Ishikawa (cell line): ENCODE measurements around the gene POLR2E.

Experiments used
- CEBPB ChIP-seq: IDR thresholded peaks from 2 replicates; pipeline ENCODE4 v1.6.1; 2012
- CREB1 ChIP-seq: IDR thresholded peaks from 2 replicates; pipeline ENCODE4 v1.6.1; 2012; ENCODE audit warnings: low read depth
- EGR1 ChIP-seq: IDR thresholded peaks from 2 replicates; pipeline ENCODE4 v1.6.1; 2012
- EP300 ChIP-seq: IDR thresholded peaks from 2 replicates; pipeline ENCODE4 v1.6.1; 2012; ENCODE audit warnings: borderline replicate concordance
- FOXM1 ChIP-seq: IDR thresholded peaks from 2 replicates; pipeline ENCODE4 v1.6.1; 2012; ENCODE audit warnings: low read depth, borderline replicate concordance
- NFIC ChIP-seq: IDR thresholded peaks from 2 replicates; pipeline ENCODE4 v1.6.1; 2012
- RAD21 ChIP-seq: IDR thresholded peaks from 2 replicates; pipeline ENCODE4 v1.6.1; 2012; ENCODE audit warnings: low read depth
- TAF1 ChIP-seq: IDR thresholded peaks from 2 replicates; pipeline ENCODE4 v1.6.1; 2012; ENCODE audit warnings: low read depth, mild to moderate bottlenecking
- TCF12 ChIP-seq: IDR thresholded peaks from 2 replicates; pipeline ENCODE4 v1.6.1; 2012; ENCODE audit warnings: low read depth
- TEAD4 ChIP-seq: IDR thresholded peaks from 2 replicates; pipeline ENCODE4 v1.6.1; 2012
- YY1 ChIP-seq: IDR thresholded peaks from 2 replicates; pipeline ENCODE4 v1.6.1; 2012; ENCODE audit warnings: low read depth
- ZBTB7A ChIP-seq: IDR thresholded peaks from 2 replicates; pipeline ENCODE4 v1.6.1; 2012; ENCODE audit warnings: low read depth
- TF ChIP-seq, protein P1 (sequence below): IDR thresholded peaks from 2 replicates; pipeline ENCODE4 v1.6.1; 2012
- TF ChIP-seq, protein P2 (sequence below): IDR thresholded peaks from 2 replicates; pipeline ENCODE4 v1.6.1; 2012
- TF ChIP-seq, protein P3 (sequence below): IDR thresholded peaks from 2 replicates; pipeline ENCODE4 v1.6.1; 2012; ENCODE audit warnings: low read depth, mild to moderate bottlenecking

POLR2E gene

DNA sequence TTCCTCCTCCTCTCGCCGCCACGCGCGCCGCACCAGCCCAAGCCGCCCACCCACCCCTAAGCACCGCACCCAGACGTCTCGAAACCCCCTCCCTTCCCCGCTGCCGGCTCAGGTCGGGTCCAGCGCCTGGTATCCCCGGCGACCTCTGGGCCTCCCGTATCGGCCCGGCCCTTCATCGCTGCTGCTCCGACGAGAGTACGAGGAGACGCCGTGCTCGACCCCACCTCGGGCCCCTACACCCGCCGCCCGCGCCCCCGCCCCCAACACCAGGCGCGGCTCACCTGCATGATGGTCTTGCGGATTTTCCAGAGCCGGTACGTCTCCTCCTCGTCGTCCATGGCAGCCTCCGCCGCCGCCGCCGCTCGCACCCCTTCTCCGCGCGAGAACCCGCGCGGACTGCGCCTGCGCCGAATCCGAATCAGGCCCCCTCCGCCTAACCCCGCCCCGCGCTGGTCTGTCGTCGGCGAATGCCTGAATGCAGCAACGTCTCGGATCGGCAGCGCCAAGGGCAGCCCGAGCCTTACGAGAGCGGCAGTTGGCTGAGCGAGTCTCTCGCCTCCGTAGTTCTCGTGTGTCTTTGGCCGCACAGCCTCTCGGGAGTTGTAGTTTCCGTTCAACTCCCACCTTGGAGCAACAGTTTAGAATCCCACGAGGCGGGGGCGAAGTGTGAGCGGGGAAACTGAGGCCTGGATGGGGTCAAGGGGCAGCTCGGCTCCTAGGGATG, at the start of gene POLR2E:
TSS of gene POLR2E (minus strand) at position 398 of the 724 bp plus-strand sequence. CDS start at position 338, 60 bp downstream.
- TF ChIP-seq, protein P1, sequence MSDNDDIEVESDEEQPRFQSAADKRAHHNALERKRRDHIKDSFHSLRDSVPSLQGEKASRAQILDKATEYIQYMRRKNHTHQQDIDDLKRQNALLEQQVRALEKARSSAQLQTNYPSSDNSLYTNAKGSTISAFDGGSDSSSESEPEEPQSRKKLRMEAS = no peak; the same call in 1 of the 2 replicates
- TF ChIP-seq RAD21 = no peak
- TF ChIP-seq YY1 = peak; percentile 76; the same call in 1 of the 2 replicates
- no peak for TF ChIP-seq FOXM1
- TF ChIP-seq TAF1 = peak; percentile 88
- peak; percentile 24; the same call in 1 of the 2 replicates for TF ChIP-seq EP300
- TF ChIP-seq EGR1 = peak; percentile 55; the same call in 1 of the 2 replicates
- no peak for TF ChIP-seq ZBTB7A
- TF ChIP-seq TCF12 = no peak
- no peak; the same call in 1 of the 2 replicates for TF ChIP-seq CREB1
- TF ChIP-seq, protein P2, sequence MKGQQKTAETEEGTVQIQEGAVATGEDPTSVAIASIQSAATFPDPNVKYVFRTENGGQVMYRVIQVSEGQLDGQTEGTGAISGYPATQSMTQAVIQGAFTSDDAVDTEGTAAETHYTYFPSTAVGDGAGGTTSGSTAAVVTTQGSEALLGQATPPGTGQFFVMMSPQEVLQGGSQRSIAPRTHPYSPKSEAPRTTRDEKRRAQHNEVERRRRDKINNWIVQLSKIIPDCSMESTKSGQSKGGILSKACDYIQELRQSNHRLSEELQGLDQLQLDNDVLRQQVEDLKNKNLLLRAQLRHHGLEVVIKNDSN = no peak
- TF ChIP-seq, protein P3, sequence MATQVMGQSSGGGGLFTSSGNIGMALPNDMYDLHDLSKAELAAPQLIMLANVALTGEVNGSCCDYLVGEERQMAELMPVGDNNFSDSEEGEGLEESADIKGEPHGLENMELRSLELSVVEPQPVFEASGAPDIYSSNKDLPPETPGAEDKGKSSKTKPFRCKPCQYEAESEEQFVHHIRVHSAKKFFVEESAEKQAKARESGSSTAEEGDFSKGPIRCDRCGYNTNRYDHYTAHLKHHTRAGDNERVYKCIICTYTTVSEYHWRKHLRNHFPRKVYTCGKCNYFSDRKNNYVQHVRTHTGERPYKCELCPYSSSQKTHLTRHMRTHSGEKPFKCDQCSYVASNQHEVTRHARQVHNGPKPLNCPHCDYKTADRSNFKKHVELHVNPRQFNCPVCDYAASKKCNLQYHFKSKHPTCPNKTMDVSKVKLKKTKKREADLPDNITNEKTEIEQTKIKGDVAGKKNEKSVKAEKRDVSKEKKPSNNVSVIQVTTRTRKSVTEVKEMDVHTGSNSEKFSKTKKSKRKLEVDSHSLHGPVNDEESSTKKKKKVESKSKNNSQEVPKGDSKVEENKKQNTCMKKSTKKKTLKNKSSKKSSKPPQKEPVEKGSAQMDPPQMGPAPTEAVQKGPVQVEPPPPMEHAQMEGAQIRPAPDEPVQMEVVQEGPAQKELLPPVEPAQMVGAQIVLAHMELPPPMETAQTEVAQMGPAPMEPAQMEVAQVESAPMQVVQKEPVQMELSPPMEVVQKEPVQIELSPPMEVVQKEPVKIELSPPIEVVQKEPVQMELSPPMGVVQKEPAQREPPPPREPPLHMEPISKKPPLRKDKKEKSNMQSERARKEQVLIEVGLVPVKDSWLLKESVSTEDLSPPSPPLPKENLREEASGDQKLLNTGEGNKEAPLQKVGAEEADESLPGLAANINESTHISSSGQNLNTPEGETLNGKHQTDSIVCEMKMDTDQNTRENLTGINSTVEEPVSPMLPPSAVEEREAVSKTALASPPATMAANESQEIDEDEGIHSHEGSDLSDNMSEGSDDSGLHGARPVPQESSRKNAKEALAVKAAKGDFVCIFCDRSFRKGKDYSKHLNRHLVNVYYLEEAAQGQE = no peak
- no peak for TF ChIP-seq CEBPB
- TF ChIP-seq TEAD4 = peak; percentile 33; the same call in 1 of the 2 replicates
- TF ChIP-seq NFIC = no peak; the same call in 1 of the 2 replicates

DNA sequence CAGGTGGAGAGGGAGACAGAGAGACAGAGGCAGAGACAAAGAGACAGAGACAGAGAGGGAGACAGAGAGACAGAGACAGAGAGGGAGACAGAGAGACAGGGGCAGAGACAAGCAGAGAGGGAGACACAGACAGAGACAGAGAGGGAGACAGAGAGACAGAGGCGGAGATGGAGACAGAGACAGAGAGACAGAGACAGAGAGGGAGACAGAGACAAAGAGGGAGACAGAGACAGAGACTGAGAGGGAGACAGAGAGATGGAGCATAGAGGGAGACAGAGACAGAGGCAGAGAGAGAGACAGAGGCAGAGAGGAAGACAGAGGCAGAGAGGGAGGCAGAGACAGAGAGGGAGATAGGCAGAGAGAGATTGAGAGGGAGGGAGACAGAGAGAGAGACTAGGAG, 49.6 kb upstream of the POLR2E start:
- no peak for TF ChIP-seq YY1
- TF ChIP-seq TAF1 = no peak
- TF ChIP-seq ZBTB7A = no peak
- TF ChIP-seq CEBPB = no peak
- no peak for TF ChIP-seq TEAD4

DNA sequence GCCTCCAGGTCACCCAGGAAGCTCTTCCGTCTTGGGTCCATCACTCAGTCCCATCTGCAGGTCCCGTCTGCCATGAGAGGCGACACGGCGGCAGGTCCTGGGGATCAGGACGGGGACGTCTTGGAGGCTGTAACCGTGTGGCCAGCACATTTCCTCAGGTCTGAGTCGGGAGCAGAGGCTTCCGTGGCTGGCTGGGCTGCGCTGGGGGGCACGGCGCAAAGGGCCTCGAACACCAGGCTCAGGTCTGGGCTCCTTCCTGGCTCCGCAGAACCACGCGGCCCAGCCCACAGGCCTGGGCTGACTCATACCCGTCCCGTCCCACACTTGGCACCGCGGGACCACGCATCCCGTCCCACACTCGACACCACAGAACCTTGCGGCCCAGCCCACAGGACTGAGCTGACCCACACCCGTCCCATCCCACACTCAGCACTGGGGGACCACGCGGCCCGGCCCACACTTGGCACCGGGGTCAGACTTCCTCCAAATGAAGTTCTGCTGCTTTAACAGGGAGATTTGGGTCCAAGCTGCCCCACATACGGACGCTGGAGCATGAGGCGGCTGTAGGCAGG, 48.7 kb upstream of the POLR2E start:
- no peak for TF ChIP-seq EP300
- no peak for TF ChIP-seq YY1
- no peak for TF ChIP-seq FOXM1
- TF ChIP-seq CREB1 = no peak
- TF ChIP-seq, protein P3 = no peak
- no peak for TF ChIP-seq TAF1
- no peak for TF ChIP-seq TEAD4
- no peak for TF ChIP-seq NFIC
- no peak for TF ChIP-seq EGR1
- TF ChIP-seq, protein P2 = no peak
- no peak for TF ChIP-seq TCF12
- no peak for TF ChIP-seq CEBPB
- TF ChIP-seq, protein P1 = no peak
- no peak for TF ChIP-seq ZBTB7A
- TF ChIP-seq RAD21 = no peak

DNA sequence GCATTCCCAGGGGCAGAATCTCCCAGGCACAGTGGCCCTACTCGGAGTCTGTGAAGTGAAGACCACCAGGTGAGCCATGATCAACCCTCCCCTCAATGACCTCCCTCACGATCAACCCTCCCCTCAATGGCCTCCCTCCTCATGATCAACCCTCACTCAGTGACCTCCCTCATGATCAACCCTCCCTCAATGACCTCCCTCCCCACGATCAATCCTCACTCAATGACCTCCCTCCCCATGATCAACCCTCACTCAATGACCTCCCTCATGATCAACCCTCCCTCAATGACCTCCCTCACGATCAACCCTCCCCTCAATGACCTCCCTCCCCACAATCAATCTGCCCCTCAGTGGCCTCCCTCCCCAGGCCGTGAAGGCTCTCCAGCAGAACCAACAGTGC, 46.8 kb upstream of the POLR2E start:
- TF ChIP-seq CREB1 (no peak), TEAD4 (no peak)
- TF ChIP-seq, protein P1 = no peak

DNA sequence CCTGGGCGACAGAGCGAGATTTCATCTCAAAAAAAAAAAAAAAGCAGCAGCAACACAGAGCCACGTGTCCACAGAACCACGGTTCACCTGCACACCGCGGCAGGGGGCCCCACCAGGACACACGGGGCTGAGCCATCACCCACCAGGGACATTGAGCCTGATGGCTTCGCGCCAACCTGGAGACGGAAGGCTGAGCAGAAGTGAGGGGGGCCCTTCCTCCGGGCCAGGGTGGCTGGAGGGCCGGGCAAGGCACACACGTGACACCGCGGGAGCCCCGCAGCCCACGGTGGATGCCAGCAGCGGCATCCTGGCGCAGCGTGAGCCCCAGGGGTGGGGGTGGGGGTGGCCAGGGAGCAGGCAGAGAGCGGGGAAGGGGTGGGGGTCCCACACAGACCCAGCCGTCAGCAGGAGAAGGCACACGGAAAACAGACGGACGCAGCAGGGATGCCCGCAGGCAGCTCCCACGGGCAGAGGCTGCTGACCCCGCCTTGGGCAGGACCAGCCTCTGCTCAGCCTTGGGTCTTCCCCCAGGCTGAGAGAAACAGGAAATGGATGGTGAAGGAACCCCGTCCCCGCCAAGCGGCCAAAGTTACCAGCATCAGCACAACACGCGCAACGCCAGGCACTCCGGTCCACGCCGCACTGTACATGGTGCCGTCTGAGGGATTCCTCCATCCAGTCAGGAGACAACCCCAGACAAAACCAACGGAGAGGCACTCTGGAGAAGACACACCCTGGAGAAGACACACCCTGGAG, 45.3 kb upstream of the POLR2E start:
- TF ChIP-seq TEAD4 (no peak), YY1 (no peak), NFIC (no peak), RAD21 (no peak)
